Mesenchymal stem cell (in vitro differentiated cells and primary cell): Measurements from ENCODE around the gene HSPBP1.

Experiments used
- DNase-seq: peaks from one replicate; pipeline ENCODE4 v3.0.0-alpha.2; 2013
- H2AFZ ChIP-seq: one replicate; pipeline ENCODE4 v1.6.1; 2013; ENCODE audit warnings: low read depth, mild to moderate bottlenecking, control low read depth, inconsistent platforms, low read length, moderate library complexity
- H2AK5ac ChIP-seq: 2 replicates; pipeline ENCODE4 v1.6.1; 2013; ENCODE audit warnings: low read length, moderate library complexity, mild to moderate bottlenecking, inconsistent platforms; ENCODE audit not compliant: severe bottlenecking
- H2BK120ac ChIP-seq: one replicate; pipeline ENCODE4 v1.6.1; 2013; ENCODE audit warnings: low read depth, mild to moderate bottlenecking, inconsistent platforms, low read length, moderate library complexity
- H2BK12ac ChIP-seq, 2 experiments: one replicate each; pipeline ENCODE4 v1.6.1; 2013; ENCODE audit warnings: inconsistent platforms in 2 of 2, low read length in 2 of 2, mild to moderate bottlenecking in 2 of 2, moderate library complexity in 2 of 2, control low read depth in 1 of 2
- H2BK15ac ChIP-seq: one replicate; pipeline ENCODE4 v1.6.1; 2013; ENCODE audit warnings: mild to moderate bottlenecking, low read depth, inconsistent platforms; ENCODE audit not compliant: poor library complexity, severe bottlenecking
- H2BK5ac ChIP-seq: 2 replicates; pipeline ENCODE4 v1.6.1; 2013; ENCODE audit warnings: low read depth, mild to moderate bottlenecking, low read length, control low read depth, inconsistent platforms; ENCODE audit not compliant: poor library complexity, severe bottlenecking
- H3K14ac ChIP-seq, 2 experiments: one replicate each; pipeline ENCODE4 v1.6.1; 2013; ENCODE audit warnings: inconsistent platforms in 2 of 2, low read length in 2 of 2, control low read depth in 1 of 2, mild to moderate bottlenecking in 1 of 2, moderate library complexity in 1 of 2
- H3K18ac ChIP-seq, 2 experiments: one replicate each; pipeline ENCODE4 v1.6.1; 2013; ENCODE audit warnings: inconsistent platforms in 2 of 2, low read length in 2 of 2, control low read depth in 1 of 2, low read depth in 1 of 2, mild to moderate bottlenecking in 1 of 2
- H3K23ac ChIP-seq, 2 experiments: one replicate each; pipeline ENCODE4 v1.6.1; 2013; ENCODE audit warnings: inconsistent platforms in 2 of 2, low read length in 2 of 2, mild to moderate bottlenecking in 2 of 2, moderate library complexity in 2 of 2, control low read depth in 1 of 2
- H3K27ac ChIP-seq: 2 replicates; pipeline ENCODE4 v1.5.1; 2013; ENCODE audit warnings: mild to moderate bottlenecking, moderate library complexity, low read length, control low read depth, inconsistent platforms; ENCODE audit not compliant: poor library complexity, severe bottlenecking
- H3K27me3 ChIP-seq, 2 experiments: 2 replicates each; pipeline versions ENCODE4 v1.6.1 to v1.7.0; 2013; ENCODE audit warnings: low read length in 2 of 2, mild to moderate bottlenecking in 2 of 2, moderate library complexity in 2 of 2, control low read depth in 1 of 2, inconsistent platforms in 1 of 2; ENCODE audit not compliant: control insufficient read depth in 1 of 2, insufficient read depth in 1 of 2
- H3K36me3 ChIP-seq, 2 experiments: 2 replicates each; pipeline versions ENCODE4 v1.6.1 to v1.7.0; 2013; ENCODE audit warnings: low read length in 2 of 2, control low read depth in 1 of 2, inconsistent platforms in 1 of 2, low read depth in 1 of 2, mild to moderate bottlenecking in 1 of 2; ENCODE audit not compliant: insufficient read depth in 2 of 2, control insufficient read depth in 1 of 2
- H3K4ac ChIP-seq, 2 experiments: one replicate each; pipeline ENCODE4 v1.6.1; 2013; ENCODE audit warnings: inconsistent platforms in 2 of 2, low read length in 2 of 2, mild to moderate bottlenecking in 2 of 2, moderate library complexity in 2 of 2, control low read depth in 1 of 2, low read depth in 1 of 2
- H3K4me1 ChIP-seq: 2 replicates; pipeline ENCODE4 v1.6.1; 2013; ENCODE audit warnings: low read depth, low read length, control low read depth; ENCODE audit not compliant: control insufficient read depth, insufficient read depth
- H3K4me2 ChIP-seq: 2 replicates; pipeline ENCODE4 v1.6.1; 2013; ENCODE audit warnings: low read length, mild to moderate bottlenecking, inconsistent platforms; ENCODE audit not compliant: poor library complexity, severe bottlenecking
- H3K4me3 ChIP-seq, 2 experiments: 2 replicates each; pipeline versions ENCODE4 v1.5.1 to v1.7.0; 2013; ENCODE audit warnings: low read length in 2 of 2, mild to moderate bottlenecking in 2 of 2, control low read depth in 1 of 2, low read depth in 1 of 2; ENCODE audit not compliant: insufficient read depth in 1 of 2
- H3K79me1 ChIP-seq: replicated peaks from 2 replicates; pipeline ENCODE4 v1.6.1; 2013; ENCODE audit warnings: mild to moderate bottlenecking, control low read depth, low read length, inconsistent platforms; ENCODE audit not compliant: poor library complexity, severe bottlenecking
- H3K9ac ChIP-seq: 2 replicates; pipeline ENCODE4 v1.7.0; 2013; ENCODE audit warnings: mild to moderate bottlenecking, low read length, moderate library complexity
- H3K9me3 ChIP-seq: 2 replicates; pipeline ENCODE4 v1.7.0; 2013; ENCODE audit warnings: mild to moderate bottlenecking, low read length; ENCODE audit not compliant: control insufficient read depth
- H4K8ac ChIP-seq: one replicate; pipeline ENCODE4 v1.6.1; 2013; ENCODE audit warnings: inconsistent platforms, mild to moderate bottlenecking, low read length, moderate library complexity
- H4K91ac ChIP-seq: one replicate; pipeline ENCODE4 v1.6.1; 2013; ENCODE audit warnings: mild to moderate bottlenecking, low read length, inconsistent platforms
- WGBS: methylation state at CpG from one replicate; pipeline ENCODE4 v1.1.7; 2013; ENCODE audit warnings: mixed read lengths; 5-methylcytosine and 5-hydroxymethylcytosine counted together

Gene HSPBP1

DNA sequence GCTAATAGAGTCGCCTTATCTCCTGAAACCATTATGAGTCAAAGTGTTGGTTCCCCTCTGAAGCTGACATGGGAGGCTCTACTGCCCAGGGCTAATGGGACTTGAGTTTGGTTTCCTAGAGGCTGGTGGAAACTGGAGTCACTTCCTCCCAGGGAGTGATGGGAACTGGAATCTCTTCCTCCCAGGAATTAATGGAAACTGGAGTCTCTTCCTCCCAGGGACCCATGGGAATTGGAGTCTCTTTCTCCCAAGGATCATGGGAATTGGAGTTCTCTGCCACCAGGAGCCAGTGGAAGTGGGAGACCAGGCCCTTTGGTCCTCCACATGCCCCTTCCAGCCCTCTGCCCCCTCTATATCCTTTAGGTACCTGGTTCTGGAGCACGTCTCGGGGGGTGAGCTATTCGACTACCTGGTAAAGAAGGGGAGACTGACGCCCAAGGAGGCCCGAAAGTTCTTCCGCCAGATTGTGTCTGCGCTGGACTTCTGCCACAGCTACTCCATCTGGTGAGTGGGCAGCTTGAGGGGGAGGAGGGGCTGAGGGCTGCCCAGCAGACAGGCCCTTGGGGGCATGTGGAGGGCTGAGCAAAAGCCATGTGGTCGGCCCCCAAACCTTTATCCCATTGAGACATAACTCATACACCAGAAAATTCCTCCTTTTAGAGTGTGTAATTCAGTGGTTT, 9.3 kb upstream of the HSPBP1 start:
- Histone ChIP-seq H2BK15ac (no peak overlapping the region), H3K23ac (no peak overlapping the region), H3K27ac (no peak overlapping the region), H4K91ac (no peak overlapping the region), H3K79me1 (peaks cover 11% of the 10 kb centered on the region), H2BK120ac (no peak overlapping the region), H2BK5ac (no peak overlapping the region), H3K18ac (no peak overlapping the region), H3K9ac (no peak overlapping the region), H3K4me3 (no peak overlapping the region), H3K36me3 (peaks cover 0 to 33% of the 10 kb centered on the region in 2 experiments), H3K4ac (no peak overlapping the region), H4K8ac (no peak overlapping the region), H3K14ac (no peak overlapping the region), H2BK12ac (no peak overlapping the region), H3K4me2 (no peak overlapping the region), H3K4me1 (peaks cover 15% of the 10 kb centered on the region), H2AK5ac (no peak overlapping the region), H2AFZ (no peak overlapping the region), H3K27me3 (no peaks in the 10 kb centered on the region), H3K9me3 (no peaks in the 10 kb centered on the region)
- DNase-seq = no peak
- WGBS = 98% methylated on average over 7 of the region's 9 CpGs

DNA sequence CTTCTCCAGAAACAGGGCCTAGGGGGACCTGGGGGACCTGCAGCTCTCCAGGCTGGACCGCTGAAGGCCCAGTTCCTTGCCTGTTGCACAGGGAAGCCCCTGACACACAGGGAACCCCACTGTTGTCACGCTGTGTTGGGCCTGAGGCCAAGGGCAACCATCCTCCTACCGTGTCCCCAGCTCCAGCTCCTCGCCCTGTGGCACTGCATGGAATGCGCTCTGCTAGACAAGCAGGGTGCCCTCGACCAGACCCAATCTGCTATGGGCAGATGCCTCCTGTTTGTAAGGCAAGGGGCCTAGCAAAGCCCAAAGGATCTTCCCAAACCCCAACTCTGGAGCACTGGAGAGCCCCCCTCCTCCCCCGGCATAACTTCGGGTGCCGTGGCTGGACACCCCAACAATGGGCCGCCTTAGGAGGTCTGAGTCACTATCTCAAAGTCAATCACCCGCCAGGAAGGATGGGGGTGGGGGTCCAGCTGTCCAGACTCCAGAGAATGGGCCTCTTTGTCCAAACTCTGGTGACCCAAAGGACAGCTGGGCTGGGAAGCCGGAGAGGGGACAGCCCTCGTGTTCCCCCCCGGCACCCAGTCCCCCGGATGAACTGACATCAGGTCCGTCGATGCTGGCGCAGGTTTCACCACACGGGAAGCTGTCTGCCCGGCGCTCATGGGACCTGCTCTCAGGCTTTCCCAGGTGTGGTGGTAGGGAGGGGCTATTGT, 7.6 kb upstream of the HSPBP1 start:
- no peak overlapping the region for H2BK5ac ChIP-seq
- no peaks in the 10 kb centered on the region for H3K9me3 ChIP-seq
- H3K27me3 ChIP-seq = peaks cover 0 to 5% of the 10 kb centered on the region in 2 experiments
- H3K27ac ChIP-seq = no peak overlapping the region
- no peak overlapping the region for H2BK120ac ChIP-seq
- H3K23ac ChIP-seq = peak overlapping the region in 1 of 2 experiments; percentile 63
- no peak overlapping the region for H3K4ac ChIP-seq
- no peak overlapping the region for H2AK5ac ChIP-seq
- H3K36me3 ChIP-seq = peaks cover 0 to 24% of the 10 kb centered on the region in 2 experiments
- H3K4me1 ChIP-seq = peaks cover 15% of the 10 kb centered on the region
- peaks cover 9% of the 10 kb centered on the region for H3K79me1 ChIP-seq
- DNase-seq = no peak
- no peak overlapping the region for H3K18ac ChIP-seq
- H4K91ac ChIP-seq = no peak overlapping the region
- H3K9ac ChIP-seq = no peak overlapping the region
- H2BK15ac ChIP-seq = no peak overlapping the region
- 94% methylated on average over 21 of the region's 21 CpGs for WGBS
- H3K14ac ChIP-seq = no peak overlapping the region
- H4K8ac ChIP-seq = no peak overlapping the region
- H3K4me2 ChIP-seq = no peak overlapping the region
- no peak overlapping the region for H2AFZ ChIP-seq
- no peak overlapping the region for H3K4me3 ChIP-seq
- H2BK12ac ChIP-seq = no peak overlapping the region

DNA sequence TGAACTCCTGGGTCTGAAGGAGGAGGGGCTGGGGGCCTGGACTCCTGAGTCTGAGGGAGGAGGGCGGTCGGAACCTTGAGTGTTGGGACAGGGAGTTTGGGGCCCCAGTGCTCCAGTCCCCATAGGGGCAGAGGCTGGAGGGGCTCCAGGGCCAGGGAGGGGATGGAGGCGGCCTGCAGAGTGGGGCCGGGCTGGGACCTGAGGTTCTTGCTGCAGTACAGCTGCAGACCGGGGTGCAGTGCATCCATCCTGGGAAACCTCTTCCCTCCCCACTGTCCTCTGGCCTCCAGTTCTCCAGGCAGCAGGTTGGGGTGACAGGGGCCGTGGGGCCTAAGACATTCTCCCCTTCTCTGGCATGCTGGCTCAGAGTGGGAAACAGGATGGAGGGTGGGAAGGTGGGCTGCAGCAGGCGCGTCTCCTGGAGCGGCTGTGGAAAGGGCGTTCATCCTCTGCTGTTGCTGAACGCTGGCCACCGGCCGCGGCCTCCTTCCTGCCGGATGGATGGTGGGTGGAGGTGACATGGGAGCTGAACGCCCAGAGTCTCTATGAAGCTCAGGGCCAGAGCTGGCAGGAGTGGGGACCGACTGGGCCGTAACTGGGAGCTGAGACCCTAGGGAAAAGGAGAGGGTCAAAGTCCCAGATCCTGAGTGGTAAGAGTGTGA, 5.5 kb upstream of the HSPBP1 start:
- Histone ChIP-seq H2BK15ac (no peak overlapping the region), H3K36me3 (peaks cover 0 to 22% of the 10 kb centered on the region in 2 experiments), H3K4me2 (peak overlapping the region; percentile 1), H3K23ac (no peak overlapping the region), H2BK5ac (no peak overlapping the region), H3K4ac (no peak overlapping the region), H4K91ac (no peak overlapping the region), H2BK12ac (peak overlapping the region in 1 of 2 experiments; percentile 29), H3K4me3 (peak overlapping the region in 1 of 2 experiments; percentile 63), H2BK120ac (no peak overlapping the region), H3K4me1 (peaks cover 20% of the 10 kb centered on the region), H2AK5ac (no peak overlapping the region), H3K18ac (no peak overlapping the region), H3K27me3 (peaks cover 0 to 5% of the 10 kb centered on the region in 2 experiments), H2AFZ (no peak overlapping the region), H3K27ac (no peak overlapping the region), H3K14ac (peak overlapping the region in 1 of 2 experiments; percentile 6), H4K8ac (no peak overlapping the region), H3K9me3 (no peaks in the 10 kb centered on the region), H3K79me1 (peaks cover 9% of the 10 kb centered on the region), H3K9ac (peak overlapping the region; percentile 48)
- WGBS = 64% methylated on average over 14 of the region's 18 CpGs
- no peak for DNase-seq
